IMR-90 (cell line): Measurements from ENCODE around the gene SIK1. TPM values are rescaled to one million over a fixed set of nuclear protein-coding genes. Genes with fewer than 3 reads are reported as not detected.

Source experiments
- ATAC-seq: fragments of 200-7000 bp; cut with Tn5 transposase; 2 replicates; pipeline ENCODE4 v1.9.1; 2020; ENCODE audit warnings: low read depth, mild to moderate bottlenecking, moderate library complexity
- BruUV-seq: library from RNA; stranded (reverse); fragments of 400-500 nt; replicated peaks from 2 replicates; lab custom pipeline; 2021; lab: Mats Ljungman, UMichigan
- CTCF ChIA-PET: fragments of 300-600 bp; formaldehyde crosslinking; extraction: SDS; loops from one replicate; lab custom pipeline; 2021; ENCODE audit warnings: antibody characterized with exemption; lab: Yijun Ruan, JAX
- POLR2A ChIA-PET: fragments of 300-600 bp; sonication (Branson Sonifier 250); formaldehyde crosslinking; loops from one replicate; lab custom pipeline; 2022; ENCODE audit warnings: antibody characterized with exemption; ENCODE audit not compliant: unreplicated experiment; lab: Charles Lee
- DNase-seq: peaks from one replicate; pipeline ENCODE4 v3.0.0; 2013
- H2AFZ ChIP-seq: replicated peaks from 2 replicates; pipeline ENCODE3; 2013; ENCODE audit warnings: low read length, mild to moderate bottlenecking; ENCODE audit not compliant: poor library complexity
- H2AK5ac ChIP-seq: 2 replicates; pipeline ENCODE4 v1.6.1; 2013; ENCODE audit warnings: low read depth, low read length, inconsistent platforms
- H2AK9ac ChIP-seq: replicated peaks from 2 replicates; pipeline ENCODE3; 2013; ENCODE audit warnings: mild to moderate bottlenecking, low read depth, low read length, moderate library complexity; ENCODE audit not compliant: poor library complexity
- H2BK120ac ChIP-seq: 2 replicates; pipeline ENCODE4 v1.6.1; 2013; ENCODE audit warnings: low read depth, low read length, inconsistent platforms
- H2BK15ac ChIP-seq: 3 replicates; pipeline ENCODE4 v1.6.1; 2013; ENCODE audit warnings: low read depth, low read length, inconsistent platforms
- H2BK20ac ChIP-seq: 2 replicates; pipeline ENCODE4 v1.6.1; 2013; ENCODE audit warnings: low read depth, mild to moderate bottlenecking, inconsistent platforms, low read length, moderate library complexity
- H2BK5ac ChIP-seq: 2 replicates; pipeline ENCODE4 v1.6.1; 2013; ENCODE audit warnings: mild to moderate bottlenecking, low read depth, low read length, inconsistent platforms; ENCODE audit not compliant: poor library complexity, severe bottlenecking
- H3K14ac ChIP-seq: replicated peaks from 2 replicates; pipeline ENCODE4 v1.6.1; 2013; ENCODE audit warnings: low read depth, low read length, inconsistent platforms
- H3K18ac ChIP-seq: 2 replicates; pipeline ENCODE4 v1.6.1; 2013; ENCODE audit warnings: low read depth, low read length, control low read depth
- H3K23ac ChIP-seq: 2 replicates; pipeline ENCODE4 v1.6.1; 2013; ENCODE audit warnings: low read depth, low read length, inconsistent platforms
- H3K27ac ChIP-seq: 2 replicates; pipeline ENCODE4 v1.5.1; 2013; ENCODE audit warnings: mild to moderate bottlenecking, control low read depth, low read length; ENCODE audit not compliant: insufficient read depth
- H3K27me3 ChIP-seq: 2 replicates; pipeline ENCODE4 v1.6.1; 2013; ENCODE audit warnings: low read length; ENCODE audit not compliant: control insufficient read depth, insufficient read depth
- H3K36me3 ChIP-seq: 2 replicates; pipeline ENCODE4 v1.6.1; 2013; ENCODE audit warnings: low read length, mixed read lengths; ENCODE audit not compliant: control insufficient read depth, insufficient read depth
- H3K4ac ChIP-seq: 2 replicates; pipeline ENCODE4 v1.6.1; 2013; ENCODE audit warnings: low read depth, low read length, inconsistent platforms
- H3K4me1 ChIP-seq: 2 replicates; pipeline ENCODE4 v1.6.1; 2013; ENCODE audit warnings: low read length, mixed read lengths; ENCODE audit not compliant: control insufficient read depth, insufficient read depth
- H3K4me2 ChIP-seq: 2 replicates; pipeline ENCODE4 v1.6.1; 2013; ENCODE audit warnings: low read depth, mild to moderate bottlenecking, control low read depth, low read length, moderate library complexity
- H3K4me3 ChIP-seq: 2 replicates; pipeline ENCODE4 v1.5.1; 2013; ENCODE audit warnings: low read depth, mild to moderate bottlenecking, control low read depth, low read length, moderate library complexity; ENCODE audit not compliant: insufficient read depth
- H3K56ac ChIP-seq: 2 replicates; pipeline ENCODE4 v1.6.1; 2013; ENCODE audit warnings: low read length, inconsistent platforms; ENCODE audit not compliant: insufficient read depth; ENCODE audit errors: extremely low read depth
- H3K79me1 ChIP-seq, 2 experiments: 2 replicates each; pipeline ENCODE4 v1.6.1; 2013; ENCODE audit warnings: low read length in 2 of 2, inconsistent platforms in 1 of 2, low read depth in 1 of 2
- H3K9ac ChIP-seq: 2 replicates; pipeline ENCODE4 v1.6.1; 2013; ENCODE audit warnings: low read depth, low read length, control low read depth
- H3K9me1 ChIP-seq: 2 replicates; pipeline ENCODE4 v1.6.1; 2013; ENCODE audit warnings: low read length, inconsistent platforms; ENCODE audit not compliant: insufficient read depth
- H3K9me3 ChIP-seq: 2 replicates; pipeline ENCODE4 v1.6.1; 2013; ENCODE audit warnings: low read length; ENCODE audit not compliant: control insufficient read depth, insufficient read depth
- H4K20me1 ChIP-seq: 2 replicates; pipeline ENCODE4 v1.6.1; 2013; ENCODE audit warnings: low read length, inconsistent platforms; ENCODE audit not compliant: insufficient read depth
- H4K5ac ChIP-seq: 2 replicates; pipeline ENCODE4 v1.6.1; 2013; ENCODE audit warnings: mild to moderate bottlenecking, low read depth, low read length, control low read depth
- H4K8ac ChIP-seq, 2 experiments: 2 replicates each; pipeline ENCODE4 v1.6.1; 2013; ENCODE audit warnings: low read depth in 2 of 2, low read length in 2 of 2, control low read depth in 1 of 2, inconsistent platforms in 1 of 2
- H4K91ac ChIP-seq: 2 replicates; pipeline ENCODE4 v1.6.1; 2013; ENCODE audit warnings: low read depth, low read length, inconsistent platforms; ENCODE audit not compliant: insufficient read depth
- BHLHE40 ChIP-seq: fragments of 150-350 bp; IDR thresholded peaks from 2 replicates; pipeline ENCODE4 v1.6.1; 2016; ENCODE audit warnings: mild to moderate bottlenecking, low read depth, low read length
- POLR2A ChIP-seq: IDR thresholded peaks from 2 replicates; pipeline ENCODE4 v1.6.1; 2012; ENCODE audit warnings: mild to moderate bottlenecking, low read depth, low read length
- WGBS, 2 experiments: methylation state at CpG; one replicate each; pipeline versions ENCODE4 v1.1.5 to v1.1.7; 2013; ENCODE audit warnings: missing lambda C conversion rate in 2 of 2; ENCODE audit not compliant: insufficient read length in 1 of 2; ENCODE audit errors: extremely low coverage in 2 of 2; 5-methylcytosine and 5-hydroxymethylcytosine counted together
- dilution Hi-C: fragments of 300-500 bp; cut with HindIII; formaldehyde crosslinking; loops from one replicate; pipeline ENCODE4 v1.14.3; 2018; ENCODE audit warnings: low sequenced_read_pairs; ENCODE audit not compliant: unreplicated experiment
- in situ Hi-C: fragments of 300-500 bp; cut with MboI; formaldehyde crosslinking; loops from 3 replicates; pipeline ENCODE4 v1.14.3; 2019; ENCODE audit warnings: low sequenced_read_pairs, inconsistent platforms, mixed read lengths
- intact Hi-C: fragments of 100-400 bp; cut with micrococcal nuclease; formaldehyde crosslinking; loops from 2 replicates; pipeline ENCODE4 v1.10.0; 2022
- polyA plus RNA-seq, 3 experiments: library from polyadenylated mRNA; depleted of rRNA; stranded (reverse); fragments of >200 nt; gene quantifications; 2 replicates each; pipeline ENCODE4 v1.2.3, GENCODE V29; 2012; ENCODE audit warnings: low replicate concordance in 1 of 3
- total RNA-seq: library from RNA; depleted of rRNA; stranded (reverse); fragments of >200 nt; gene quantifications from 2 replicates; pipeline ENCODE4 v1.2.3, GENCODE V29; 2012
- TF ChIP-seq, protein P1 (sequence below): conservative IDR thresholded peaks from 2 replicates; pipeline ENCODE4 v1.5.1; 2012; ENCODE audit warnings: mild to moderate bottlenecking, low read depth, low read length, improper control_type of control experiment

The SIK1 gene
- total and polyA plus RNA-seq, 2 of the 4 experiments (the other 2 are of a cell fraction), result 0.54 to 1.9 TPM

GRCh38 chr21:43367859-43368258 lies 59.1 kb downstream of the SIK1 start:
- CTCF ChIA-PET, result no interaction called here

More at GRCh38 chr21:43367859-43368258, 59.1 kb downstream of the SIK1 start:
- intact Hi-C loops (no loop called here), dilution Hi-C loops (no loop called here), in situ Hi-C loops (no loop called here)
- Histone ChIP-seq H4K8ac (no peak overlapping the region), H3K4me3 (no peak overlapping the region), H3K18ac (no peak overlapping the region), H3K4me2 (no peak overlapping the region), H3K9ac (no peak overlapping the region), H2AK9ac (no peak overlapping the region), H4K20me1 (no peaks in the 10 kb centered on the region), H2AFZ (no peak overlapping the region), H3K9me3 (no peaks in the 10 kb centered on the region), H2BK5ac (no peak overlapping the region), H2BK20ac (no peak overlapping the region), H3K56ac (no peak overlapping the region), H3K14ac (no peak overlapping the region), H3K4ac (no peak overlapping the region), H3K27ac (no peak overlapping the region), H3K36me3 (no peaks in the 10 kb centered on the region), H3K4me1 (no peaks in the 10 kb centered on the region), H3K79me1 (no peaks in the 10 kb centered on the region), H2BK15ac (no peak overlapping the region), H3K9me1 (peaks cover 3% of the 10 kb centered on the region; the same call in 1 of the 2 replicates), H4K91ac (no peak overlapping the region), H3K27me3 (no peaks in the 10 kb centered on the region; the same call in 1 of the 2 replicates), H2AK5ac (no peak overlapping the region), H2BK120ac (no peak overlapping the region), H4K5ac (no peak overlapping the region), H3K23ac (no peak overlapping the region)
- no TSS peak for BruUV-seq
- POLR2A ChIA-PET, result no interaction called here
- no peak for DNase-seq
- 67% methylated on average over 1 of the region's 4 CpGs; no CpG with 5 or more reads in 1 of the 2 experiments for WGBS, 2 experiments
- ATAC-seq, result no peak
- TF ChIP-seq, protein P1, sequence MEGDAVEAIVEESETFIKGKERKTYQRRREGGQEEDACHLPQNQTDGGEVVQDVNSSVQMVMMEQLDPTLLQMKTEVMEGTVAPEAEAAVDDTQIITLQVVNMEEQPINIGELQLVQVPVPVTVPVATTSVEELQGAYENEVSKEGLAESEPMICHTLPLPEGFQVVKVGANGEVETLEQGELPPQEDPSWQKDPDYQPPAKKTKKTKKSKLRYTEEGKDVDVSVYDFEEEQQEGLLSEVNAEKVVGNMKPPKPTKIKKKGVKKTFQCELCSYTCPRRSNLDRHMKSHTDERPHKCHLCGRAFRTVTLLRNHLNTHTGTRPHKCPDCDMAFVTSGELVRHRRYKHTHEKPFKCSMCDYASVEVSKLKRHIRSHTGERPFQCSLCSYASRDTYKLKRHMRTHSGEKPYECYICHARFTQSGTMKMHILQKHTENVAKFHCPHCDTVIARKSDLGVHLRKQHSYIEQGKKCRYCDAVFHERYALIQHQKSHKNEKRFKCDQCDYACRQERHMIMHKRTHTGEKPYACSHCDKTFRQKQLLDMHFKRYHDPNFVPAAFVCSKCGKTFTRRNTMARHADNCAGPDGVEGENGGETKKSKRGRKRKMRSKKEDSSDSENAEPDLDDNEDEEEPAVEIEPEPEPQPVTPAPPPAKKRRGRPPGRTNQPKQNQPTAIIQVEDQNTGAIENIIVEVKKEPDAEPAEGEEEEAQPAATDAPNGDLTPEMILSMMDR, result no peak
- TF ChIP-seq POLR2A (no peak), BHLHE40 (no peak)
